Measurements from ENCODE around the gene B3GALNT2.
"Not testable (repeated sequence)": the region's sequence is repeated elsewhere in the genome, so short reads cannot be mapped to it uniquely, and the experiment has no call there.

B3GALNT2 gene

GRCh38 chr1:235504122-235504493 lies at the start of gene B3GALNT2:
B3GALNT2 (minus strand) TSS chr1:235504452; CDS start chr1:235504252, 200 bp downstream.
- DNase-seq, result peak; percentile 92

DNA sequence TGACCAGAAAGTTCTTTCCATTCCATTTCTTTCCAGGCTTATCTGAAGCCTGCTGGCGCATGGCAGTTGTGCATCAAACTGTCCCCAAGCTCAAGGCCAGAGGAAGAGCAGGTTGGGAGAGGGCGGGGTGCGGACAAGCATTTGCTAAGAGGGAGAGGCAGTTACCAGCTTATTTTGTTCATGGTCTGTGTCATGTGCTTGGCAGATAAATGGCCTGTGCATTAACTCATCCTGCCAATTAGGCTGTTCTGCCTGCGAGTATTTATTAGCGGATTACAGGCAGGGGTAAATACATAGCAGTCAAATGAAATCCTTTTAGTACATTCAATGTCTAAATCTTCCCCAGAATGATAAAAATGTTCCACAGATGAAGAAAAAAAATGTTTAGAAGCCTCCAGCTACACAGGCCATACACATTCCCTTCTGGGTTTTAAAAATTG lies 48.9 kb upstream of the B3GALNT2 start:
- no peak for DNase-seq

- no peak for DNase-seq
These were observed 48.0 kb upstream of the B3GALNT2 start for GRCh38 chr1:235552146-235552716.

DNA sequence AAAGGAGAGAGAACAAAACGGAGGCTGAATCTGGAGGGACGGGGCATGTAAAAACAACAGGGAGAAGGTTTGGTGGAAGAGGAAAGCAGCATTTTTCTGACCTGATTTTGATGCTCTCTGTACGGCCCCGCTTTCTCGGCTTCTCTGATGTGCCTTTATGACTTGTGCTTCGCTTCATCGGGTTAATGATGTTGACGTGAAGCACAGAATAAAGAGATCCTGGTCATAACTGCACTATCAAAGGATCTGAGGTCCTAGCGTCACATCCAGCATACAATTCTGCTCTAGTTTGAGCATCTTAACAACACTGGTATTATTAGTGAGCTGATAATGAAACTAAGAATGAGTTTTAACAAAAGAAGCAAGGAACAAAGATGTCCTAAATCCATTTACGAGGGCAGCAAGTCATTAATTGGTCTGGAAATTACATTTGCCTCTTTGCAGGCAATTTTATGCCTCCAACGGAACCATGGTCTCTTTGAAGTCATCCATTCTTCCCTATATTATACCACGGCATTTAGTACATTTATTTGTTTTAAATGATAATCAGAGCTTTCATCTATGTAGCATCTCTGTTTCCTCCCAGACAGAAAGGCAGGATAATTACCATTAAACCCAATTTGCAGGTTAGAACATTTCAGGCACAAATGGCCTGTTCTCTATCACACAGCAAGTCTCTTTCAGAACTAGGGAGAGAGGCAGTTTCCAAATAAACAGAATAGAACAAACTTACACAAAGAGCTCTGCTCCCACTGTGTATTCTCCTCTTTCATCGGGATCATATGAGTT lies 45.3 kb upstream of the B3GALNT2 start:
- no peak for DNase-seq

- peak; percentile 13 for DNase-seq
These were observed 42.3 kb upstream of the B3GALNT2 start for GRCh38 chr1:235546369-235547155.

DNA sequence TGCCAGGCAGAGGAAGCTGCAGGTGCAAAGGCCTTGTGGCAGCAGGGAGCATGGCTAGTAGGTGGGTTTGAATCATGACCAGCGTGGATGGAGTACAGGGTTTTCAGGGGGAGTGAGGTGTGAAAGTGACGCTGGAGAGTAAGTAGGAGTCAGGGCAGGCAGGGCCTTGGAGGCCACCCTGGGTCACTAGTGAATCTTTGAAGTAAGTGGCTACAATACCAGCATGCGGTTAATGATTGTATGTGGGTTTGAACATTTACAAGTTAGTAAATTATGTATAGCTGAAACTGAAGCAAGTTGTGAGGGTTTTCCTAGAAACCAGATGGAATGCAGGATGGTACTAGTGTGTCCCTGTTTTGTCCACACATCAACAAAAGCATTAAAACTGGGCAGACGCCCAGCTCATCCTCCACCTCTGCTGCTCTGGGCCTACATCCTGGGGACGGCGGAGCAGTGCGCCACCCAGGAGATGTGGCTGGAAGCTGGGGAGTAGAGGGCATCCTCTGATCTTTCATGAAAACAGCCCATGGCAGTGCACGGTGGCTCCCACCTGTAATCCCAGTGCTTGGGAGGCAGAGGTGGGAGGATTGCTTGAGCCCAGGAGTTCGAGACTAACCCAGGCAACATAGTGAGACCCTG lies 41.2 kb upstream of the B3GALNT2 start:
- DNase-seq, result no peak

DNA sequence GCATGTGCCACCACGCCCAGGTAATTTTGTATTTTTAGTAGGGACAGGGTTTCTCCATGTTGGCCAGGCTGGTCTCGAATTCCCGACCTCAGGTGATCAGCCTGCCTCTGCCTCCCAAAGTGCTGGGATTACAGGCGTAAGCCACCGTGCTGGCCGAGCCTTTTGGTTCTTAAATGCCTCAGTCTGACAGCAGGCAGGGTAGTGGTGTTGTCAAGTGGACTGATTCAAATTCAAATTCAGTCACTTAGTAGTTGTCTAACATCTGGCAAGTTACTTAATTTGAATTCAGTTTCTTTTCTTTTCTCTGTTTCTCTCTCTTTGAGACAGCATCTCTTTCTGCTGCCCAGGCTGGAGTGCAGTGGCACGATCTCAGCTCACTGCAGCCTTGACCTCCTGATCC lies 38.6 kb upstream of the B3GALNT2 start:
- not testable (repeated sequence) for DNase-seq

GRCh38 chr1:235533476-235534168 lies 29.4 kb upstream of the B3GALNT2 start:
- no peak for DNase-seq

GRCh38 chr1:235532360-235532759 lies 28.1 kb upstream of the B3GALNT2 start:
- DNase-seq, result no peak

- no peak for DNase-seq
These were observed 23.1 kb upstream of the B3GALNT2 start for GRCh38 chr1:235527196-235527814.

DNA sequence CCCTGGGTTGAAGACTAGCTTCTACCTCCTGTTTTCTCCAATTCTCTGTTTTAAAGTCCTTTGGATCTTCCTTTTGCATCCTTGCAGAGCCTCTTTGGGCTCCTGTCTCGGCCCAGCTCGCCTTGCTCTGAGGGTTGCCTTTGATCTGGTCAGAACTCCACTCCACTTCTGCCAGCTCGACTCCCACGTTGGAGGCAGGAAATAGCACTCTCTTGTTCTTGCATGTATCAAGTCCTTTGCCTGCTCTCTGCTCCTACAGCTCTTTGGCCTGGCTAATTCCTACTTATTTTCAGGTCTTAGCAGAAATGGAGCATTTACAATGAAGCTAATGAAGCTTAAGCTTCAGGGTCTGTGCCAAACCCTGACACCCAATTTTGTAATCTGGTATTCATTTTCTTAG lies 21.1 kb upstream of the B3GALNT2 start:
- no peak for DNase-seq

GRCh38 chr1:235516862-235517446 lies 12.7 kb upstream of the B3GALNT2 start:
- no peak for DNase-seq

DNA sequence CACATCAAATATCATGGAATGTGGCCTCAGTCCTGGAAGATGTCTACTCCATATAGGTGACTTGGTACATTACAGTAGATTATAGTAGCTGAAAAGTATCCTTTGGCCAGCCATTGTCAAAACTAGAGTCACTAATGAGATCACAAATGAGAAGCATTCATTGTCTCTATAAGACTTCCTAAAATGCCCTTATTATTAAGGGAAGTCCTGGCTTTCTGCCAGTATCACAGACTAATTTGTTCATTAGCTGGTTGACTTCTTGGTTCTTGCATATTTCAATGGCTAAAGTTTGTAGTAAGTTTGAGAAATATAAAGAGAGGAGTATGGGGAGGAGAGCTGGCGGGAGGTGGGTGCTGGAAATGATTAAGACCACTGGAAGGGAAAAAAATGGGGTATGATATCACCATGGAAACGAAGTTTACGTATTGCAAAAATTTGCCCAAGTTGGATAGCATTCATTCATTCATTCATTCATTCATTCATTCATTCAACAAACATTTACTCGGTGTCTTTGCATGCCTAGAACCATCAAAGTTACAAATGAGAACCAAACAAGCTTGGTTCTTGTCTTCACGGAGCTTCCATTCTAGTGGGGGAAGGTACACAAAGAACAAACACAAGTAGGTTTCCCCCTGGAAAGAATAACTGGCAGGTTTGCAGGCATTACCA lies 11.7 kb upstream of the B3GALNT2 start:
- DNase-seq, result no peak

DNA sequence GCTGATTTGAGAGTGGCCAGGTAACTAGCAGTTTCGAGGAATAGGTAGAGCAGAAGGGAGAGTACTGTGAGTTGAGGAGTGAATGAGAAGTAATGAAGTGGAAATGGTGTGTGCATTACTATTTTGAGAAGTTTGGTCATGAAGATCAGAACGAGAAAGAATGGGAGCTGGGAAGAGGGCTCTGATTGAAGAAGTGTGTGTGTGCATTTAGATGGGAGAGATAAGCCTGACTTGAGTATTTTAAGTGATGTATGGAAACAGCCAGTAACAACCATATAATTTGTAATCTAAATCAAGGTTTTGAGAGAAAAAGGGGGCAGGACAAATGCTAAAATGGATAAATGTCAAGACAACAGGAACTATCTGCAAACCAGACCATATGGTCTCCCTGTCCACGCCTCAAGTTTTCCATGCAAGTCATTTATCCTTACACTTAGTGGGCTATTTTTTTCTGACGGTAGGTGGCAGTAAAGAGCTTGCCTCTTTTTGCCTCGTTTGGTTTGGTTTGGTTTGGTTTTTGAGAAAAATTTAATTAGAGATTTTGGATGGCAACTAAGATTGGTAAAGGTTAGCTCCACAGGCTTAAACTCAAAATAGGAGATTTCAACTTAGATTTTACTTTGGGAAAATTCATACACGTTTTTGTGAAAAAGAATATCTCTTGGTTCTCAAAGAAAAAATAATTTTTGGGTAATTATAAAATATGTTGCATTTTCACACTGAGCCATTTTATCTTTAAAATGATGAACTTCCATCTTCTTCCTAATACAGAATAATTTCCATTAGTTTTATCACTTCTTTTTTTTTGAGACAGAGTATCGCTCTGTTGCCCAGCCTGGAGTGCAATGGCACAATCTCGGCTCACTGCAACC lies 9.5 kb upstream of the B3GALNT2 start:
- DNase-seq, result peak; percentile 77

GRCh38 chr1:235511470-235512240 lies 7.4 kb upstream of the B3GALNT2 start:
- peak; percentile 28 for DNase-seq

DNA sequence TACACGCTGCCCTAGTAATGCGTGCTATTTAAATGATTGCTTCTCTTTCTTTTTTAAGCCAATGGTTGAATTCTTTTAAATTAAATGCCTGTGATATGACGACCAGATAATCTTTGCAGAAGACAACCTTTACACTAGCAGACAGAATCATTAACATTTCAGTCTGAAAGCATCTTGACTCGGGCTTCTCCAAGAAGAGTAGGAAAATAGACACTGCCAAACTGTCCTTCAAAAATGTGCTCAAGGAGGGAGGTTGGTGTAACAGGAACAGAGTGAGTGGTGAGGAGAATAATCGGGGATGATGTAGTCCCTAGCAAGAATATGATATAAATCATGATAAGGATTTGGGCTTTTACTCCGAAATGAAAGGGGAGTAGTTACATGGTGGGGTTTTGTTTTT lies 6.6 kb upstream of the B3GALNT2 start:
- no peak for DNase-seq

DNA sequence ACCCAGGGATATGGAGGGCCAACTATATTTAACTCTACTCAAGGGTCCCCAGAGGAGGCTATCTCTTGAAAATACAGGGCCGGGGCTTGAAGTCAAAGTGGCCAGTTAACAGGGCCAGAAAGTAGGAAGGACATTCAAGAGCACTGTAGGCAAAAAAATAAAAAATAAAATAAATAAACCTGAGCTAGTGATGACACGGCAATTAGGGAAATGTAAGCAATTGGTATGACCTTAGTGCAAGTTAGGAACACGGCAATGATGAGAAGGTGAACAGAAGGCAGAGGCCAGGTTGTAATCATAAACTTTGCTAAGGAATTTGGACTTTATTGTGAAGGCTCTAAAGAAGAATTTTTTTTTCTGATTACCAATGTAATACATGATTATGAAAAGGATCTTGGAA lies 3.4 kb upstream of the B3GALNT2 start:
- no peak for DNase-seq

DNA sequence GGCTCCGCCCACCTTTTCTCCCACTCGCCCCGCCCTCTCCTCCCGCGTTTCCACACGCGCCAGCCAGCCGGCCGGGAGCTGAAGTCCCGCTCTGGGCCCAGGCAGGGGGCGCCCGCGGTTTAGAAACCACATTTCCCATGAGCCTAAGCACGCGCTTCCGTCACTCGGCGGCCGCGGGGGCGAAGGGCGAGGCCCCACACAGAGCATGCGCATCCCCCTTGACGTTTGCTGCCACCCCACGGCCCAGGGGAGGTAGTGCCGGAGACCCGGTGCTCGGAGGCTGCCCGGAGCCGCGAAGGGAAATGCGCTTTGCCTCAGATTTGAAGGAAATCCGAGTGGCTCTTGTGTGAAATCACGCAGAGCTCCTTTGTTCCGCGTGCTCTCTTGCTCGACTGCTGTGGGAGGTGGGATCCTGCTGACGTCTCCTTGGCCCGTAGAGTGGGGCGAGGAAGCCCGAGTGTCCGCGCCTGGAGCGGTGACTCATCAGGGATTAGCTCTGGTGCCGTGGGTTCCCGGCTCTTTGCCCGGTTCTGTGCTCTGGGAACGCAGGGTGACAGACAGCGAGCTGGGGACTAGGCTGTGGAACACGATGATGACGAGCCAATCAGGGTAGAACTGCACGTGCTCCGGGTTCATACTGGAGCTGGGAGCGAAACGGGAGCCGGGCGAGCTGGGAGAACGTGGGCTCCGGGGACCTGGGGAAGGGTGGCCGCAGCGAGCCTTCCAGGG lies 406 bp upstream of the B3GALNT2 start:
- DNase-seq, result peak; percentile 99

Data from DMS53 (cell line).